Neural progenitor cell (in vitro differentiated cells): ENCODE results near the gene CPA3. TPM values are rescaled to one million over a fixed set of nuclear protein-coding genes. Genes with fewer than 3 reads are reported as not detected.

Source experiments
- DNase-seq: peaks from one replicate; pipeline ENCODE4 v3.0.0-alpha.2; 2016; ENCODE audit warnings: low spot score
- H2AFZ ChIP-seq: fragments of 200-600 bp; sonication (generic); replicated peaks from 2 replicates; pipeline ENCODE4 v1.6.1; 2016; ENCODE audit warnings: antibody characterized with exemption
- H3F3A ChIP-seq: fragments of 200-600 bp; sonication (generic); 2 replicates; pipeline ENCODE4 v1.6.1; 2016; ENCODE audit warnings: antibody characterized with exemption, low read depth
- H3K27ac ChIP-seq: fragments of 200-600 bp; sonication (generic); 2 replicates; pipeline ENCODE4 v1.5.1; 2016; ENCODE audit warnings: mild to moderate bottlenecking
- H3K27me3 ChIP-seq: fragments of 200-600 bp; sonication (generic); 2 replicates; pipeline ENCODE4 v1.6.1; 2016; ENCODE audit warnings: mild to moderate bottlenecking, moderate library complexity
- H3K36me3 ChIP-seq: fragments of 200-600 bp; sonication (generic); 2 replicates; pipeline ENCODE4 v1.5.1; 2016
- H3K4me1 ChIP-seq: fragments of 200-600 bp; sonication (generic); 2 replicates; pipeline ENCODE4 v1.6.1; 2016; ENCODE audit warnings: mixed run types
- H3K4me2 ChIP-seq: fragments of 200-600 bp; sonication (generic); 2 replicates; pipeline ENCODE4 v1.6.1; 2016
- H3K4me3 ChIP-seq: fragments of 200-600 bp; sonication (generic); 2 replicates; pipeline ENCODE4 v1.5.1; 2016
- H3K79me2 ChIP-seq: fragments of 200-600 bp; sonication (generic); 2 replicates; pipeline ENCODE4 v1.6.1; 2016; ENCODE audit warnings: low read depth
- H3K9ac ChIP-seq: fragments of 200-600 bp; sonication (generic); 2 replicates; pipeline ENCODE4 v1.6.1; 2016
- H3K9me3 ChIP-seq: fragments of 200-600 bp; sonication (generic); 2 replicates; pipeline ENCODE4 v1.5.1; 2016; ENCODE audit warnings: low read depth
- H4K20me1 ChIP-seq: fragments of 200-600 bp; sonication (generic); 2 replicates; pipeline ENCODE4 v1.6.1; 2016; ENCODE audit warnings: low read depth
- H3K27ac Mint-ChIP-seq: 3 replicates; pipeline ENCODE4 v1.8.0; 2021; ENCODE audit warnings: mixed read lengths
- H3K27me3 Mint-ChIP-seq: 2 replicates; pipeline ENCODE4 v1.8.0; 2022; ENCODE audit warnings: low read depth, mild to moderate bottlenecking, inconsistent platforms, moderate library complexity, mixed read lengths; ENCODE audit not compliant: insufficient read depth
- H3K36me3 Mint-ChIP-seq: 3 replicates; pipeline ENCODE4 v1.8.0; 2021; ENCODE audit warnings: mixed read lengths
- H3K4me1 Mint-ChIP-seq: 3 replicates; pipeline ENCODE4 v1.8.0; 2021; ENCODE audit warnings: mixed read lengths
- H3K4me3 Mint-ChIP-seq: 3 replicates; pipeline ENCODE4 v1.8.0; 2021; ENCODE audit warnings: mild to moderate bottlenecking, moderate library complexity, mixed read lengths
- H3K9me3 Mint-ChIP-seq: 3 replicates; pipeline ENCODE4 v1.8.0; 2020; ENCODE audit warnings: mixed read lengths
- EZH2 ChIP-seq: fragments of 200-600 bp; sonication (generic); IDR thresholded peaks from 2 replicates; pipeline ENCODE4 v1.6.1; 2017; ENCODE audit warnings: antibody characterized with exemption, mild to moderate bottlenecking, moderate library complexity
- EZH2phosphoT487 ChIP-seq: fragments of 200-600 bp; sonication (generic); IDR thresholded peaks from 2 replicates; pipeline ENCODE4 v1.6.1; 2017; ENCODE audit warnings: antibody characterized with exemption
- total RNA-seq: library from RNA; depleted of rRNA; stranded (reverse); fragments of >200 nt; gene quantifications from 2 replicates; pipeline ENCODE4 v1.2.3, GENCODE V29; 2015; ENCODE audit warnings: low replicate concordance
- TF ChIP-seq, protein P1 (sequence below): fragments of 200-600 bp; sonication (generic); IDR thresholded peaks from 2 replicates; pipeline ENCODE4 v1.5.1; 2017; ENCODE audit warnings: antibody characterized with exemption, mild to moderate bottlenecking

CPA3 gene
- total RNA-seq, 1 donor from 2014 or later = not detected

DNA sequence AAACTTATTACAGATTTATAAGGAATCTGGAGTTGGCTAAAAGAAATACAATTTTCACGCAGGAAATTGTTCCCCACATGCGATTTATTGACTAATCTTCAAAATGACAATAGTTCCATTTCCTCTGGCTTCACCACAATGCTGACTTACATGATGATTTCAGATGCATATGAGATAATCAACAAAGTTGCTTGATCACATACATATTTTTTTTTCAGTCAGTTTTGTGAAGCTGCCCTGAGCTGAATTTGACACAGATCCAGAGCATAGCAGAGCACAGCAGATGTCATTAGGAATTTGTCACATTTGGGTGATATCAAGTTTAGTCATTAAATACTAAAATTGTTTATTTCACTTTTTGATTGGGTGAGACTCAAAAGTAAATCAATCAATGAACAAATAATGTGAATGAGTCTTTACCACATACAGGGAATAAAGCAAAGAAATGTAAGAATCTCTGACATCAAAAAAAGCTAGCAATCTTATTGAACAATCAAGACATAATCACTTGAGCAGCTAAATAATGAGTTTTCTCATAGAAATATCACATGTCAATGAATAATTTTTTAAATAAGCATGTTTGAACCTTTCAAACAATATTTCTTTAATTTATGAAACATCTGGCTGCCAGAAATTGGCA is 19.2 kb upstream of the CPA3 start:
- H3K9ac ChIP-seq = no peak overlapping the region
- Mint-ChIP-seq H3K9me3 (no peaks in the 10 kb centered on the region), H3K4me3 (no peak overlapping the region), H3K36me3 (no peaks in the 10 kb centered on the region), H3K4me1 (no peaks in the 10 kb centered on the region), H3K27me3 (peaks cover 2% of the 10 kb centered on the region), H3K27ac (no peak overlapping the region)
- H4K20me1 ChIP-seq = no peaks in the 10 kb centered on the region
- TF ChIP-seq EZH2 = no peak
- no peak for TF ChIP-seq EZH2phosphoT487
- TF ChIP-seq, protein P1, sequence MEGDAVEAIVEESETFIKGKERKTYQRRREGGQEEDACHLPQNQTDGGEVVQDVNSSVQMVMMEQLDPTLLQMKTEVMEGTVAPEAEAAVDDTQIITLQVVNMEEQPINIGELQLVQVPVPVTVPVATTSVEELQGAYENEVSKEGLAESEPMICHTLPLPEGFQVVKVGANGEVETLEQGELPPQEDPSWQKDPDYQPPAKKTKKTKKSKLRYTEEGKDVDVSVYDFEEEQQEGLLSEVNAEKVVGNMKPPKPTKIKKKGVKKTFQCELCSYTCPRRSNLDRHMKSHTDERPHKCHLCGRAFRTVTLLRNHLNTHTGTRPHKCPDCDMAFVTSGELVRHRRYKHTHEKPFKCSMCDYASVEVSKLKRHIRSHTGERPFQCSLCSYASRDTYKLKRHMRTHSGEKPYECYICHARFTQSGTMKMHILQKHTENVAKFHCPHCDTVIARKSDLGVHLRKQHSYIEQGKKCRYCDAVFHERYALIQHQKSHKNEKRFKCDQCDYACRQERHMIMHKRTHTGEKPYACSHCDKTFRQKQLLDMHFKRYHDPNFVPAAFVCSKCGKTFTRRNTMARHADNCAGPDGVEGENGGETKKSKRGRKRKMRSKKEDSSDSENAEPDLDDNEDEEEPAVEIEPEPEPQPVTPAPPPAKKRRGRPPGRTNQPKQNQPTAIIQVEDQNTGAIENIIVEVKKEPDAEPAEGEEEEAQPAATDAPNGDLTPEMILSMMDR = no peak
- H3K27me3 ChIP-seq = no peaks in the 10 kb centered on the region
- DNase-seq = no peak
- H2AFZ ChIP-seq = no peak overlapping the region
- no peak overlapping the region for H3K4me2 ChIP-seq
- no peaks in the 10 kb centered on the region for H3F3A ChIP-seq
- H3K9me3 ChIP-seq = no peaks in the 10 kb centered on the region
- H3K36me3 ChIP-seq = no peaks in the 10 kb centered on the region
- H3K79me2 ChIP-seq = no peaks in the 10 kb centered on the region
- no peak overlapping the region for H3K4me3 ChIP-seq
- H3K27ac ChIP-seq = no peak overlapping the region
- H3K4me1 ChIP-seq = no peaks in the 10 kb centered on the region

DNA sequence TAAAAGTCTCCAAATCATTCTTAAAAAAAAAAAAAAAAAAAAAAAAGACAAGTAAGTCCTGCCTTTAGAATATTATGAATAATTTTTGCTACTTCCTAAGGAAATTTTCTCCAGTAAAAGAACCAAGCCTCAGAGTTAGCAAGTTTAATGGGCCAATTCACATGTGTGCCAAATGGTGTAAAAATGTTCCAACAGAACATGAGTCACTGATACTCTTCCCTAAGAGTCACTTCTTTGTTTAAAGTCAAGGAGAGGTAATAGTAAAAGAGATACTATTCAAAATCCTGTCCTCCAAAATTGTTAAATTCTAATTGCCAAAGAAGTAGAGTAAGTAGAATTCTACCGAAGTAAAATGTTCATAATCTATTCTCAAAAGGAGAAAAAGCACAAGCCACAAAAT is 17.7 kb upstream of the CPA3 start:
- Histone ChIP-seq H3F3A (no peaks in the 10 kb centered on the region), H3K27ac (no peak overlapping the region), H3K9ac (no peak overlapping the region), H4K20me1 (no peaks in the 10 kb centered on the region), H3K4me2 (no peak overlapping the region), H3K36me3 (no peaks in the 10 kb centered on the region), H3K9me3 (no peaks in the 10 kb centered on the region), H2AFZ (no peak overlapping the region), H3K27me3 (no peaks in the 10 kb centered on the region), H3K4me3 (no peak overlapping the region), H3K4me1 (no peaks in the 10 kb centered on the region), H3K79me2 (no peaks in the 10 kb centered on the region)
- Mint-ChIP-seq H3K4me3 (no peak overlapping the region), H3K4me1 (no peaks in the 10 kb centered on the region), H3K27me3 (peaks cover 2% of the 10 kb centered on the region), H3K36me3 (no peaks in the 10 kb centered on the region), H3K27ac (no peak overlapping the region), H3K9me3 (no peaks in the 10 kb centered on the region)
- DNase-seq = no peak
- TF ChIP-seq EZH2 = no peak
- TF ChIP-seq, protein P1 = no peak
- TF ChIP-seq EZH2phosphoT487 = no peak

DNA sequence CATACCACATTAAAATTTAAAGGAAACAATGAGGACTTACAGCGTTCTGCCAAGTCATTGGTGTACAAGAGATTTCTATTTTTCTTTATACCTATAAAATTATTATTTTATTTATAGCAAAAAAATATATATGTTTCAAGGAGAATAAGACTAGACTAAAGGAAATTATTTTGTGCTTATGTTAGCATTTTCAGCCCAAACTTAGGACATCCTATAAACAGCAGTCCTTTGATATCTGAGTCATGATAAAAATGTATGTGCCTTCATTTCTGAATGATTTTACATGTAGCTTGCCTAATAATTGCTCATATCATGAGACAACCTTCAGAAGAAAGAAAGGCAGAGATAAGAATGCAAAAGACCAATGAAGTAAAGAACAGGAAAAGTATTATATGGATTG is 16.7 kb upstream of the CPA3 start:
- no peak overlapping the region for H3K4me3 Mint-ChIP-seq
- Histone ChIP-seq H3K27me3 (no peaks in the 10 kb centered on the region), H3K79me2 (no peaks in the 10 kb centered on the region), H3K9me3 (no peaks in the 10 kb centered on the region), H3K27ac (no peak overlapping the region), H3K9ac (no peak overlapping the region), H2AFZ (no peak overlapping the region), H3K4me1 (no peaks in the 10 kb centered on the region), H3K4me2 (no peak overlapping the region), H3F3A (no peaks in the 10 kb centered on the region), H3K36me3 (no peaks in the 10 kb centered on the region), H4K20me1 (no peaks in the 10 kb centered on the region), H3K4me3 (no peak overlapping the region)
- no peaks in the 10 kb centered on the region for H3K4me1 Mint-ChIP-seq
- no peak overlapping the region for H3K27ac Mint-ChIP-seq
- peaks cover 2% of the 10 kb centered on the region for H3K27me3 Mint-ChIP-seq
- no peaks in the 10 kb centered on the region for H3K36me3 Mint-ChIP-seq
- TF ChIP-seq EZH2phosphoT487 = no peak
- no peak for TF ChIP-seq EZH2
- TF ChIP-seq, protein P1 = no peak
- DNase-seq = no peak
- no peaks in the 10 kb centered on the region for H3K9me3 Mint-ChIP-seq
